ENCODE data around the gene VWA5B2.

VWA5B2 gene

DNA sequence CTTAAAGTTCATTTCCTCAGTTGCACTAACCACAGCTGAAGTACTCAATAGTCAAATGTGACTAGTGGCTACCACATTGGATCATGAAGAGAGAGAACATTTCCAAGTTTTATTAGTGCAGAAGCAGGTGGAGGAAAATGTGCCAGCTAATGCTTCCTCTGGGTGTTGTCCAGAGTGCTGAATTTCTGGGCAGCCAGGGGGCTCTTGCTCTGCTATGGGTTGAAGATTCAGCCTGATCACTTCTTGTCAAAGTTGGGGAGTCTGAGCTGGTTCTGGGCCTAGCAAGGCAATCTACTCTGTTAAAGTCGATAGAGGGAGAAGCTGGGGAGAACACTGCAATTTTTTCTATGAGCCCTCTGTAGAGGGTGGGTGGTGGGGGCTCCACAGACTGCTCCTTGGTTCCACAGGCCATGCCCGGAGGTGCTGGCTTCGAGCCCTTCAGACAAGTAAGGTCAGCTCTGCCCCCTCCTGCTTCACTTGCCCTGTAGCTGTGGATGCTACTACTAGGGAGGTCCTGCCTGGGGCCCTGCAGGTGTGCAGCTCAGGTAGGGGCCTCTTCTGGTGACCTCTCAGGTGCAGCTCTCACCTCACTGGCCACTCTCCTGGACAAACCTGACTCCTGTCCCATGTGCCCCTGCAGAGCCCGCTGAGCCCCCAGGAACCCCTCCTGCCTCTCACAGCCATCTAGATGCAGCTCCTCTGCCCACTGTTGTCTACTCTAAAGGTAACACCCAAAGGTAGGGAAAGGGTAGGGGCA is 11.2 kb downstream of the VWA5B2 start:
- TF ChIP-seq TEAD4 (IDR thresholded peaks at IDR 0.05), result 0 out of 2 replicates have a peak, but pooled peaks have one; percentile 28
- TF ChIP-seq, protein P1, sequence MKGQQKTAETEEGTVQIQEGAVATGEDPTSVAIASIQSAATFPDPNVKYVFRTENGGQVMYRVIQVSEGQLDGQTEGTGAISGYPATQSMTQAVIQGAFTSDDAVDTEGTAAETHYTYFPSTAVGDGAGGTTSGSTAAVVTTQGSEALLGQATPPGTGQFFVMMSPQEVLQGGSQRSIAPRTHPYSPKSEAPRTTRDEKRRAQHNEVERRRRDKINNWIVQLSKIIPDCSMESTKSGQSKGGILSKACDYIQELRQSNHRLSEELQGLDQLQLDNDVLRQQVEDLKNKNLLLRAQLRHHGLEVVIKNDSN (IDR thresholded peaks at IDR 0.05), result no peak
- TF ChIP-seq TCF12 (IDR thresholded peaks at IDR 0.05; ENCODE audit: low read depth), result no peak
- TF ChIP-seq TAF1 (IDR thresholded peaks at IDR 0.05; ENCODE audit: low read depth), result no peak
- TF ChIP-seq CREB1 (IDR thresholded peaks at IDR 0.05; ENCODE audit: low read depth), result no peak
- no peak for TF ChIP-seq YY1 (IDR thresholded peaks at IDR 0.05; ENCODE audit: low read depth)
- no peak for TF ChIP-seq RAD21 (IDR thresholded peaks at IDR 0.05; ENCODE audit: low read depth)
- TF ChIP-seq, protein P2, sequence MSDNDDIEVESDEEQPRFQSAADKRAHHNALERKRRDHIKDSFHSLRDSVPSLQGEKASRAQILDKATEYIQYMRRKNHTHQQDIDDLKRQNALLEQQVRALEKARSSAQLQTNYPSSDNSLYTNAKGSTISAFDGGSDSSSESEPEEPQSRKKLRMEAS (IDR thresholded peaks at IDR 0.05), result peak; percentile 46; the same call in 1 of the 2 replicates
- TF ChIP-seq, protein P3, sequence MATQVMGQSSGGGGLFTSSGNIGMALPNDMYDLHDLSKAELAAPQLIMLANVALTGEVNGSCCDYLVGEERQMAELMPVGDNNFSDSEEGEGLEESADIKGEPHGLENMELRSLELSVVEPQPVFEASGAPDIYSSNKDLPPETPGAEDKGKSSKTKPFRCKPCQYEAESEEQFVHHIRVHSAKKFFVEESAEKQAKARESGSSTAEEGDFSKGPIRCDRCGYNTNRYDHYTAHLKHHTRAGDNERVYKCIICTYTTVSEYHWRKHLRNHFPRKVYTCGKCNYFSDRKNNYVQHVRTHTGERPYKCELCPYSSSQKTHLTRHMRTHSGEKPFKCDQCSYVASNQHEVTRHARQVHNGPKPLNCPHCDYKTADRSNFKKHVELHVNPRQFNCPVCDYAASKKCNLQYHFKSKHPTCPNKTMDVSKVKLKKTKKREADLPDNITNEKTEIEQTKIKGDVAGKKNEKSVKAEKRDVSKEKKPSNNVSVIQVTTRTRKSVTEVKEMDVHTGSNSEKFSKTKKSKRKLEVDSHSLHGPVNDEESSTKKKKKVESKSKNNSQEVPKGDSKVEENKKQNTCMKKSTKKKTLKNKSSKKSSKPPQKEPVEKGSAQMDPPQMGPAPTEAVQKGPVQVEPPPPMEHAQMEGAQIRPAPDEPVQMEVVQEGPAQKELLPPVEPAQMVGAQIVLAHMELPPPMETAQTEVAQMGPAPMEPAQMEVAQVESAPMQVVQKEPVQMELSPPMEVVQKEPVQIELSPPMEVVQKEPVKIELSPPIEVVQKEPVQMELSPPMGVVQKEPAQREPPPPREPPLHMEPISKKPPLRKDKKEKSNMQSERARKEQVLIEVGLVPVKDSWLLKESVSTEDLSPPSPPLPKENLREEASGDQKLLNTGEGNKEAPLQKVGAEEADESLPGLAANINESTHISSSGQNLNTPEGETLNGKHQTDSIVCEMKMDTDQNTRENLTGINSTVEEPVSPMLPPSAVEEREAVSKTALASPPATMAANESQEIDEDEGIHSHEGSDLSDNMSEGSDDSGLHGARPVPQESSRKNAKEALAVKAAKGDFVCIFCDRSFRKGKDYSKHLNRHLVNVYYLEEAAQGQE (IDR thresholded peaks at IDR 0.05; ENCODE audit: low read depth), result peak; percentile 95
- no peak for TF ChIP-seq EGR1 (IDR thresholded peaks at IDR 0.05)

DNA sequence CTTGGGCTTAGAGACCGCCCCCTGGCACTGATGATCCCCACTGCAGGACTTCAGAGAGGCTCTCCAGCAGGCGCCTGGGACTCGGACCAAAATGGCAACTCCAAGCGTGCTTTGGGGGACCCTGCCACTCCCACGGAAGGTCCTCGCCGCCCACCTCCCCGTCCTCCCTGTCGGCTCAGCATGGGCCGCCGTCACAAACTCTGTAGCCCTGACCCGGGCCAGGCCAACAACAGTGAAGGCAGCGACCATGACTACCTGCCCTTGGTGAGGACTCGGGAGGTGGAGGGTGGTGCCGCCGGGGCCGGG is 11.7 kb downstream of the VWA5B2 start:
- TF ChIP-seq TCF12 (IDR thresholded peaks at IDR 0.05; ENCODE audit: low read depth), result no peak
- no peak for TF ChIP-seq CEBPB (IDR thresholded peaks at IDR 0.05)
- TF ChIP-seq TAF1 (IDR thresholded peaks at IDR 0.05; ENCODE audit: low read depth), result no peak
- TF ChIP-seq, protein P3 (IDR thresholded peaks at IDR 0.05; ENCODE audit: low read depth), result no peak
- TF ChIP-seq EGR1 (IDR thresholded peaks at IDR 0.05), result no peak
- TF ChIP-seq, protein P2 (IDR thresholded peaks at IDR 0.05), result no peak

DNA sequence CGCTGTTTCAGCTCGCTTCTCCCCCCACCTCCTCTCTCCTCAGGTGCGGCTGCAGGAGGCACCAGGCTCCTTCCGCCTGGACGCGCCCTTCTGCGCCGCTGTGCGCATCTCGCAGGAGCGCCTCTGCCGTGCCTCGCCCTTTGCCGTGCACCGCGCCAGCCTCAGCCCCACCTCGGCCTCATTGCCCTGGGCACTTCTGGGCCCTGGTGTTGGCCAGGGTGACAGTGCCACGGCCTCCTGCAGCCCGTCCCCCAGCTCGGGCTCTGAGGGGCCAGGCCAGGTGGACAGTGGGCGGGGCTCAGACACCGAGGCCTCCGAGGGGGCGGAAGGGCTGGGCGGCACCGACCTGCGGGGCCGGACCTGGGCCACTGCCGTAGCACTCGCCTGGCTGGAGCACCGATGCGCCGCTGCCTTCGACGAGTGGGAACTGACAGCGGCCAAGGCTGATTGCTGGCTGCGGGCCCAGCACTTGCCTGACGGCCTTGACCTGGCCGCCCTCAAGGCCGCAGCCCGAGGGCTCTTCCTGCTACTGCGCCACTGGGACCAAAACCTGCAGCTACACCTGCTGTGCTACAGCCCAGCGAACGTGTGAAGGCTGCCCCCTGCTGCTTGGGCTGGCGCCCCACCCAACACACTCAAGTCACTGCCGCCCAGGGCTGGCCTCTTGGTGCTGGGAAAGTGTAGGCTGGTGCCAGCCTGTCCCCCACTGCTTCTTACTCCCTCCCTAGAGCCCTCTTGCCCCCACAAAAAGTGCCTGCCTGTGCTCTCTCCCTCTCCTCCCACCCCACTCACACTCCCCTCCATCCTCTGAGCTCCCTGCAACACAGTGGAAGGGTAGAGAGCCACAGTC is 12.3 kb downstream of the VWA5B2 start:
- TF ChIP-seq EGR1 (IDR thresholded peaks at IDR 0.05) (no peak), CEBPB (IDR thresholded peaks at IDR 0.05) (no peak), CREB1 (IDR thresholded peaks at IDR 0.05; ENCODE audit: low read depth) (no peak), YY1 (IDR thresholded peaks at IDR 0.05; ENCODE audit: low read depth) (no peak), RAD21 (IDR thresholded peaks at IDR 0.05; ENCODE audit: low read depth) (peak; percentile 51), ZBTB7A (IDR thresholded peaks at IDR 0.05; ENCODE audit: low read depth) (no peak), NFIC (IDR thresholded peaks at IDR 0.05) (no peak), EP300 (IDR thresholded peaks at IDR 0.05; ENCODE audit: borderline replicate concordance) (no peak), TCF12 (IDR thresholded peaks at IDR 0.05; ENCODE audit: low read depth) (no peak), TAF1 (IDR thresholded peaks at IDR 0.05; ENCODE audit: low read depth) (no peak), FOXM1 (IDR thresholded peaks at IDR 0.05; ENCODE audit: borderline replicate concordance, low read depth) (no peak), TEAD4 (IDR thresholded peaks at IDR 0.05) (no peak)
- TF ChIP-seq, protein P1 (IDR thresholded peaks at IDR 0.05), result no peak
- TF ChIP-seq, protein P2 (IDR thresholded peaks at IDR 0.05), result peak; percentile 21; the same call in 1 of the 2 replicates
- TF ChIP-seq, protein P3 (IDR thresholded peaks at IDR 0.05; ENCODE audit: low read depth), result 0 out of 2 replicates have a peak, but pooled peaks have one; percentile 3

DNA sequence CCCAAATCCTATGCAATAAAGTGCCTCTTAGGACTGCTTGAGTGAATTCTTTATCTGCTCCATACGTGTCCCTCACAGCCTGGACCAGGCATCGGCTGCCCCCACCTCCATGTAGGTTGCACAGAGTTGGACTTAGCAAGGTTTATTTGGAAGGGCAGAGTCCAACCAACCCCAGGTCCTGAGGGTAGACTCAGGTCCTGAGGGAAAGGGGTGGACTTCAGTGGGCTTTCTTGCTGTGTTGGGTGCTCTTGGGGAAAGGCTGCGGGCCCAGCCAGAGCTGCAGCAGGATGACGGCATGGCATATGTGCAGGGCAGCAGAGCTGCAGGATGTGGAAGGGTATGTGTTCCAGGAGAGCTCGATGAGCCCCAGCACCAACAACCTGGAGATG is 12.9 kb downstream of the VWA5B2 start:
- no peak for TF ChIP-seq CREB1 (IDR thresholded peaks at IDR 0.05; ENCODE audit: low read depth)
- no peak for TF ChIP-seq ZBTB7A (IDR thresholded peaks at IDR 0.05; ENCODE audit: low read depth)
- no peak for TF ChIP-seq EP300 (IDR thresholded peaks at IDR 0.05; ENCODE audit: borderline replicate concordance)
- TF ChIP-seq TCF12 (IDR thresholded peaks at IDR 0.05; ENCODE audit: low read depth), result no peak
- TF ChIP-seq RAD21 (IDR thresholded peaks at IDR 0.05; ENCODE audit: low read depth), result no peak
- no peak for TF ChIP-seq CEBPB (IDR thresholded peaks at IDR 0.05)
- TF ChIP-seq TAF1 (IDR thresholded peaks at IDR 0.05; ENCODE audit: low read depth), result no peak
- TF ChIP-seq TEAD4 (IDR thresholded peaks at IDR 0.05), result no peak
- no peak for TF ChIP-seq FOXM1 (IDR thresholded peaks at IDR 0.05; ENCODE audit: borderline replicate concordance, low read depth)
- TF ChIP-seq, protein P2 (IDR thresholded peaks at IDR 0.05), result no peak
- TF ChIP-seq, protein P1 (IDR thresholded peaks at IDR 0.05), result no peak
- TF ChIP-seq, protein P3 (IDR thresholded peaks at IDR 0.05; ENCODE audit: low read depth), result no peak
- no peak for TF ChIP-seq EGR1 (IDR thresholded peaks at IDR 0.05)
- no peak for TF ChIP-seq NFIC (IDR thresholded peaks at IDR 0.05)
- TF ChIP-seq YY1 (IDR thresholded peaks at IDR 0.05; ENCODE audit: low read depth), result no peak
